SU-DHL-6 (cell line): ENCODE data around the gene TEDC2.

Experiments
- H2AFZ ChIP-seq: fragments of 200-600 bp; sonication (generic); 2 replicates; pipeline ENCODE4 v1.6.1; 2014; ENCODE audit warnings: low read depth, mild to moderate bottlenecking, moderate library complexity, mixed read lengths, antibody characterized with exemption, low read length; ENCODE audit not compliant: severe bottlenecking
- H3F3A ChIP-seq: fragments of 200-600 bp; shearing (Covaris generic); 2 replicates; pipeline ENCODE4 v1.6.0; 2016; ENCODE audit warnings: antibody characterized with exemption, mild to moderate bottlenecking; ENCODE audit not compliant: insufficient read depth
- H3K27ac ChIP-seq: fragments of 200-600 bp; sonication (generic); 2 replicates; pipeline ENCODE4 v1.5.1; 2016; ENCODE audit warnings: low read depth, mild to moderate bottlenecking, low read length, moderate library complexity, mixed read lengths
- H3K27me3 ChIP-seq: fragments of 200-600 bp; sonication (generic), shearing (Covaris generic); 2 replicates; pipeline ENCODE4 v1.6.0; 2014; ENCODE audit warnings: mild to moderate bottlenecking, low read length
- H3K36me3 ChIP-seq: fragments of 200-600 bp; sonication (generic); 2 replicates; pipeline ENCODE4 v1.6.1; 2014; ENCODE audit warnings: mild to moderate bottlenecking, low read length, mixed read lengths
- H3K4me2 ChIP-seq: fragments of 300-600, 200-600 bp; shearing (Covaris generic), sonication (generic); 2 replicates; pipeline ENCODE4 v1.6.0; 2014; ENCODE audit warnings: low read length, low read depth, mild to moderate bottlenecking; ENCODE audit not compliant: poor library complexity, severe bottlenecking
- H3K4me3 ChIP-seq: fragments of 200-600 bp; sonication (generic); 2 replicates; pipeline ENCODE4 v1.5.1; 2014; ENCODE audit warnings: antibody characterized with exemption, low read length, mild to moderate bottlenecking, mixed read lengths; ENCODE audit not compliant: insufficient read depth, poor library complexity, severe bottlenecking
- H3K79me2 ChIP-seq: fragments of 200-600 bp; sonication (generic); 2 replicates; pipeline ENCODE4 v1.6.1; 2014; ENCODE audit warnings: mild to moderate bottlenecking, low read length, moderate library complexity; ENCODE audit not compliant: insufficient read depth
- H3K9ac ChIP-seq: fragments of 200-600 bp; sonication (generic); 2 replicates; pipeline ENCODE4 v1.7.0; 2014; ENCODE audit warnings: mild to moderate bottlenecking, low read length
- H3K9me2 ChIP-seq: fragments of 200-600 bp; sonication (generic); replicated peaks from 2 replicates; pipeline ENCODE4 v1.6.1; 2014; ENCODE audit warnings: low read length; ENCODE audit not compliant: insufficient read depth
- H3K9me3 ChIP-seq: fragments of 200-600 bp; sonication (generic); 2 replicates; pipeline ENCODE4 v1.6.1; 2014; ENCODE audit warnings: low read length, mixed read lengths; ENCODE audit not compliant: insufficient read depth
- H4K20me1 ChIP-seq: fragments of 200-600 bp; sonication (generic); 2 replicates; pipeline ENCODE4 v1.6.1; 2014; ENCODE audit warnings: low read depth, mild to moderate bottlenecking, antibody characterized with exemption, low read length, moderate library complexity, mixed read lengths
- CTCF ChIP-seq: fragments of 200-600 bp; sonication (generic); IDR thresholded peaks from one replicate; pipeline ENCODE4 v1.5.1; 2017; ENCODE audit warnings: antibody characterized with exemption, mild to moderate bottlenecking, low read length, moderate library complexity; ENCODE audit not compliant: insufficient read depth, poor library complexity, severe bottlenecking
- EZH2phosphoT487 ChIP-seq: fragments of 200-600 bp; sonication (generic), shearing (Covaris generic); conservative IDR thresholded peaks from 2 replicates; pipeline ENCODE4 v1.6.1; 2018; ENCODE audit warnings: mild to moderate bottlenecking, antibody characterized with exemption, low read length, moderate library complexity, mixed read lengths

The TEDC2 gene

GRCh38 chr16:2451851-2452320 is 8.0 kb upstream of the TEDC2 start:
- Histone ChIP-seq H3K27me3 (no peaks in the 10 kb centered on the region), H3F3A (no peaks in the 10 kb centered on the region), H3K9me3 (no peaks in the 10 kb centered on the region), H3K4me2 (no peak overlapping the region), H3K79me2 (no peaks in the 10 kb centered on the region), H3K4me3 (no peak overlapping the region), H2AFZ (no peak overlapping the region), H3K36me3 (peaks cover 11% of the 10 kb centered on the region; the same call in 1 of the 2 replicates), H4K20me1 (no peaks in the 10 kb centered on the region; the same call in 1 of the 2 replicates), H3K9me2 (no peaks in the 10 kb centered on the region), H3K9ac (no peak overlapping the region), H3K27ac (no peak overlapping the region)
- TF ChIP-seq CTCF: no peak
- no peak for TF ChIP-seq EZH2phosphoT487

GRCh38 chr16:2452650-2453049 is 7.3 kb upstream of the TEDC2 start:
- H3K4me2 ChIP-seq: no peak overlapping the region
- H3K36me3 ChIP-seq: peaks cover 11% of the 10 kb centered on the region; the same call in 1 of the 2 replicates
- no peak for TF ChIP-seq EZH2phosphoT487
- no peak for TF ChIP-seq CTCF
- H3K27me3 ChIP-seq: no peaks in the 10 kb centered on the region
- no peak overlapping the region for H2AFZ ChIP-seq
- H3K79me2 ChIP-seq: no peaks in the 10 kb centered on the region
- no peaks in the 10 kb centered on the region for H3K9me3 ChIP-seq
- H3K9ac ChIP-seq: no peak overlapping the region
- peaks cover 6% of the 10 kb centered on the region for H3F3A ChIP-seq
- H3K4me3 ChIP-seq: no peak overlapping the region
- no peak overlapping the region for H3K27ac ChIP-seq
- H3K9me2 ChIP-seq: no peaks in the 10 kb centered on the region
- H4K20me1 ChIP-seq: no peaks in the 10 kb centered on the region; the same call in 1 of the 2 replicates

GRCh38 chr16:2455081-2455845 is 4.6 kb upstream of the TEDC2 start:
- Histone ChIP-seq H3K27ac (no peak overlapping the region), H3K9me2 (no peaks in the 10 kb centered on the region), H3K36me3 (peaks cover 11% of the 10 kb centered on the region; the same call in 1 of the 2 replicates), H3K4me3 (no peak overlapping the region), H2AFZ (no peak overlapping the region), H4K20me1 (no peaks in the 10 kb centered on the region), H3F3A (peaks cover 20% of the 10 kb centered on the region), H3K9me3 (no peaks in the 10 kb centered on the region), H3K4me2 (no peak overlapping the region), H3K79me2 (0 out of 2 replicates have a peak, but pooled peaks cover under 1% of the 10 kb centered on the region), H3K27me3 (no peaks in the 10 kb centered on the region), H3K9ac (no peak overlapping the region)
- TF ChIP-seq CTCF (no peak), EZH2phosphoT487 (no peak)
